ENCODE results near the gene SAMD8. TPM values are rescaled to one million over a fixed set of nuclear protein-coding genes. Genes with fewer than 3 reads are reported as not detected.

SAMD8 gene
- total RNA-seq, 1 experiment from 2014 or later, result 28.1 TPM

DNA sequence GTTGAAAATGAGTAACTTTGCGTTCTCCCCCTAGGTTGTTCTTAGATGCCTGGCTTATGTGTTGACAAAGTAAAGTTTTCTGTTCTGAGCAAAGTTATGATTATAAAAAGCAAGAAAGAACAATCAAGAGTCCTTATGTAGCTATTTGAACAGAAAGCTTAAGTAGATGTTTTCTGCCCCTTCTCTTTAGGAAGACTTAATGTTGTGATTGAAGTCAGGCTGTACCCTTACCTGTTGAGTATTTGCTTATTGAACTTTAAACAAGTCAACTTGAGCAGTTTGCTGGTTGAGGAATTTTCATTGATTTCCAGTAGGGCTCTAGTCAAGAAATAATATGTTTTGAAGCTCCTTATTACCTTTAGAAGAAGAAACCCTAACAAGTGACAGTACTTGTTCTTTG lies 65.3 kb downstream of the SAMD8 start:
- ChIA-PET POLR2A (no interaction called here), CTCF (no interaction called here)
- DNase-seq (ENCODE audit: unreplicated experiment), result no peak
- no TSS peak for BruUV-seq (replicated peaks)
- intact Hi-C loops (cut with micrococcal nuclease), result no loop called here
- no peaks in the 10 kb centered on the region for H3K4me1 Mint-ChIP-seq (ENCODE audit: insufficient read depth, unreplicated experiment)
- H3K27me3 Mint-ChIP-seq (ENCODE audit: insufficient read depth, unreplicated experiment), result no peaks in the 10 kb centered on the region
- H3K9me3 Mint-ChIP-seq (ENCODE audit: unreplicated experiment), result no peaks in the 10 kb centered on the region
- H3K4me3 Mint-ChIP-seq (ENCODE audit: unreplicated experiment), result no peak overlapping the region
- peaks cover 21% of the 10 kb centered on the region for H3K36me3 Mint-ChIP-seq (ENCODE audit: insufficient read depth, unreplicated experiment)
- H3K27ac Mint-ChIP-seq (ENCODE audit: low read depth, unreplicated experiment), result no peak overlapping the region
- TF ChIP-seq CTCF (IDR thresholded peaks at IDR 0.05; ENCODE audit: unreplicated experiment), result no peak

DNA sequence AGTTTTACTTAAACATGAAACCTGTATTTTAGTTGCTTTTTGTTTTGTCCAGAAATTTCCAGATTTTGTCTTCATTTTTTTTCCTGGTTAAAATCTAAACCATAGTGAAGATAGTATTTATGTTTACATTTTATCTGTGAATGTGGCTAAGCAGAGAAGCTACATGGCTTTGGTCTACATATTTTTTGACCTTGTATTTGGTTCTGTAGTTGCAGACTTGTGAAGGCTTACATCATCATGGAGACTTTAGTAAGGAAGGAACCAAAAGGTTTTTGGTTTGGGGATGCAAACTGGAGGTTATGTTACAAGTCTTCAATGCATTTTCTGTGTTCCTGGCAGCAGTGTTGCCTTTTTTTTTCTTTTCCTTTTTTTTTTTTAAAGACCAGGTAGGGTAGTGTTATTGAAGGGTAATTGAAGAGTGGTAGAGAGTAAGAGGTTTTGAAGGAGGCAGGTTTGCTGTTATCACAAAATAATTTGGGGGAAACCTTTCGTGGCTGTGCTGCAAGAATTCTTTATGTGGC lies 68.3 kb downstream of the SAMD8 start:
- CTCF ChIA-PET, result interaction anchor here (0.6 to 13.0 kb wide), 3 partner anchors 54 to 1995 kb away, joined by 3 to 209 read pairs (median 3); partner anchors contain the start of gene COMTD1
- DNase-seq (ENCODE audit: unreplicated experiment), result no peak
- BruUV-seq (replicated peaks), result no TSS peak
- POLR2A ChIA-PET, result no interaction called here
- intact Hi-C loops (cut with micrococcal nuclease), result no loop called here
- Mint-ChIP-seq H3K36me3 (ENCODE audit: insufficient read depth, unreplicated experiment) (peaks cover 14% of the 10 kb centered on the region), H3K9me3 (ENCODE audit: unreplicated experiment) (no peaks in the 10 kb centered on the region), H3K27ac (ENCODE audit: low read depth, unreplicated experiment) (no peak overlapping the region), H3K4me1 (ENCODE audit: insufficient read depth, unreplicated experiment) (no peaks in the 10 kb centered on the region), H3K27me3 (ENCODE audit: insufficient read depth, unreplicated experiment) (no peaks in the 10 kb centered on the region), H3K4me3 (ENCODE audit: unreplicated experiment) (no peak overlapping the region)
- TF ChIP-seq CTCF (IDR thresholded peaks at IDR 0.05; ENCODE audit: unreplicated experiment), result no peak

DNA sequence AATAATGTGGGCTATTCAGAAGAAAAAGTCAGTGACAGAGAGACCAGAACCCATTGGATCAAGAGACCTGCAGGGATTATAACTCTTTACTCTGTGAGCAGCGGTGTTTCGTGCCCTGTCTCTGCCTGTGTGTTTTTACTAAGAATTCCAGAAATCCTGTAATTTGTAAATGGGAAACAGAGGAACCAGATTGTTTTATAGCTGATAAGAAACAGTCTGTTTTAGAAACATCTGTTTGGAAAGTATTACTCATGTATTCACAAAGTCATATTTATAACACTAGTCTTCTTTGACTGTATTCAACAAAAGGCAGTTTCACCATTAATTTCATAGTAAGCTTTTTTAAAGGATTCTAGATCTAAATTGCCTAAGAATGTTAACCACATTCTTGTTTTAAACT lies 69.1 kb downstream of the SAMD8 start:
- CTCF ChIA-PET, result interaction anchor here (13.0 kb wide), 1 partner anchor 53 kb away, joined by 209 read pairs; the partner anchor contains the start of gene COMTD1
- Mint-ChIP-seq H3K4me3 (ENCODE audit: unreplicated experiment) (no peak overlapping the region), H3K27ac (ENCODE audit: low read depth, unreplicated experiment) (no peak overlapping the region), H3K36me3 (ENCODE audit: insufficient read depth, unreplicated experiment) (peaks cover 14% of the 10 kb centered on the region), H3K27me3 (ENCODE audit: insufficient read depth, unreplicated experiment) (no peaks in the 10 kb centered on the region), H3K9me3 (ENCODE audit: unreplicated experiment) (no peaks in the 10 kb centered on the region), H3K4me1 (ENCODE audit: insufficient read depth, unreplicated experiment) (no peaks in the 10 kb centered on the region)
- no peak for TF ChIP-seq CTCF (IDR thresholded peaks at IDR 0.05; ENCODE audit: unreplicated experiment)
- POLR2A ChIA-PET, result interaction anchor here (1.0 kb wide), 1 partner anchor 44 kb away, joined by 5 read pairs; no protein-coding TSS in a partner anchor
- intact Hi-C loops (cut with micrococcal nuclease), result no loop called here
- BruUV-seq (replicated peaks), result no TSS peak
- DNase-seq (ENCODE audit: unreplicated experiment), result no peak

DNA sequence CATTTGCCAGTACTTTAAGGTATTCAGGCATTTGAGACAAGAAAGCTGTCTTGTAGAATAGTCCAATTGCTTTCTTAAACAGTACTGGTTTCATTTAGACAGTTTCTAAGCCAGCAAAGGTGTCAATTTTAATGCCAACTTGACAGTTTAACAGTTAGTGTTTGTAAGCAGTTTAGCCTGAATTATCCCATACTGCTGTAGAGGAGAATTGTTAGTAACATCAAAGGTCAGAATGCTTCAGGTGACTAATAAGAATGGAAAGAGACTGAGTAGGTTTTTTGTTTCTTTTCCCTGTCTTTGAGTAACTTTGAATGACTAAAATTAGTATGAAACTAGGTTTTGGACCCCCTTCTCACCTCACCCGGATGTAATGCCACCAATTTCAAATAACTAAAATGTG lies 69.6 kb downstream of the SAMD8 start:
- intact Hi-C loops (cut with micrococcal nuclease), result no loop called here
- CTCF ChIA-PET, result interaction anchor here (0.6 to 13.0 kb wide), 3 partner anchors 15 to 1030 kb away, joined by 3 to 209 read pairs (median 4); partner anchors contain the start of genes ADK and COMTD1
- no peaks in the 10 kb centered on the region for H3K27me3 Mint-ChIP-seq (ENCODE audit: insufficient read depth, unreplicated experiment)
- POLR2A ChIA-PET, result interaction anchor here (0.6 to 2.1 kb wide), 4 partner anchors 44 to 702 kb away, joined by 3 to 9 read pairs (median 4); no protein-coding TSS in a partner anchor
- H3K27ac Mint-ChIP-seq (ENCODE audit: low read depth, unreplicated experiment), result no peak overlapping the region
- BruUV-seq (replicated peaks), result no TSS peak
- no peak overlapping the region for H3K4me3 Mint-ChIP-seq (ENCODE audit: unreplicated experiment)
- DNase-seq (ENCODE audit: unreplicated experiment), result no peak
- no peaks in the 10 kb centered on the region for H3K9me3 Mint-ChIP-seq (ENCODE audit: unreplicated experiment)
- peaks cover 14% of the 10 kb centered on the region for H3K36me3 Mint-ChIP-seq (ENCODE audit: insufficient read depth, unreplicated experiment)
- no peak for TF ChIP-seq CTCF (IDR thresholded peaks at IDR 0.05; ENCODE audit: unreplicated experiment)
- H3K4me1 Mint-ChIP-seq (ENCODE audit: insufficient read depth, unreplicated experiment), result peaks cover 4% of the 10 kb centered on the region
